DOHH2 (cell line): ENCODE measurements around the gene HIVEP3.

Experiments
- H3F3A ChIP-seq: fragments of 200-600 bp; sonication (generic), shearing (Covaris generic); 2 replicates; pipeline ENCODE4 v1.6.0; 2016; ENCODE audit warnings: antibody characterized with exemption, mild to moderate bottlenecking; ENCODE audit not compliant: control insufficient read depth, insufficient read depth
- H3K27ac ChIP-seq: fragments of 200-600 bp; sonication (generic); 2 replicates; pipeline ENCODE4 v1.5.1; 2014; ENCODE audit warnings: low read depth, mild to moderate bottlenecking, low read length, moderate library complexity
- H3K27me3 ChIP-seq: fragments of 200-600 bp; sonication (generic); 2 replicates; pipeline ENCODE4 v1.6.1; 2014; ENCODE audit warnings: mild to moderate bottlenecking, low read length, mixed read lengths; ENCODE audit not compliant: control insufficient read depth
- H3K36me3 ChIP-seq: fragments of 200-600 bp; sonication (generic); 2 replicates; pipeline ENCODE4 v1.6.1; 2014; ENCODE audit warnings: mild to moderate bottlenecking, low read length, moderate library complexity, mixed read lengths; ENCODE audit not compliant: control insufficient read depth
- H3K4me1 ChIP-seq: fragments of 200-600 bp; sonication (generic); 2 replicates; pipeline ENCODE4 v1.6.1; 2014; ENCODE audit warnings: mild to moderate bottlenecking, low read length, mixed read lengths; ENCODE audit not compliant: control insufficient read depth
- H3K4me2 ChIP-seq: fragments of 200-600 bp; sonication (generic); 2 replicates; pipeline ENCODE4 v1.6.0; 2014; ENCODE audit warnings: mild to moderate bottlenecking, low read length, moderate library complexity
- H3K4me3 ChIP-seq: fragments of 200-600 bp; sonication (generic); 2 replicates; pipeline ENCODE4 v1.5.1; 2014; ENCODE audit warnings: mild to moderate bottlenecking, low read length, mixed read lengths
- H3K79me2 ChIP-seq: fragments of 200-600 bp; sonication (generic); 2 replicates; pipeline ENCODE4 v1.6.1; 2014; ENCODE audit warnings: mild to moderate bottlenecking, low read length, mixed read lengths; ENCODE audit not compliant: control insufficient read depth
- H3K9me2 ChIP-seq: fragments of 200-600 bp; sonication (generic); replicated peaks from 2 replicates; pipeline ENCODE4 v1.6.1; 2014; ENCODE audit warnings: mild to moderate bottlenecking, low read length, mixed read lengths; ENCODE audit not compliant: control insufficient read depth
- H3K9me3 ChIP-seq: fragments of 200-600 bp; sonication (generic); 2 replicates; pipeline ENCODE4 v1.6.1; 2014; ENCODE audit warnings: antibody characterized with exemption, low read length, mixed read lengths; ENCODE audit not compliant: control insufficient read depth, insufficient read depth
- H4K20me1 ChIP-seq: fragments of 200-600 bp; sonication (generic); 2 replicates; pipeline ENCODE4 v1.6.0; 2014; ENCODE audit warnings: low read depth, mild to moderate bottlenecking, antibody characterized with exemption, low read length, moderate library complexity; ENCODE audit not compliant: control insufficient read depth, insufficient read depth
- EZH2phosphoT487 ChIP-seq: fragments of 200-600 bp; sonication (generic); IDR thresholded peaks from 2 replicates; pipeline ENCODE4 v1.6.1; 2017; ENCODE audit warnings: borderline replicate concordance, mild to moderate bottlenecking, antibody characterized with exemption, low read length, moderate library complexity, mixed read lengths
- TF ChIP-seq, protein P1 (sequence below): fragments of 200-600 bp; sonication (generic); IDR thresholded peaks from one replicate; pipeline ENCODE4 v1.5.1; 2014; ENCODE audit warnings: antibody characterized with exemption, mild to moderate bottlenecking, low read depth, low read length; ENCODE audit not compliant: poor library complexity, severe bottlenecking

The HIVEP3 gene

DNA sequence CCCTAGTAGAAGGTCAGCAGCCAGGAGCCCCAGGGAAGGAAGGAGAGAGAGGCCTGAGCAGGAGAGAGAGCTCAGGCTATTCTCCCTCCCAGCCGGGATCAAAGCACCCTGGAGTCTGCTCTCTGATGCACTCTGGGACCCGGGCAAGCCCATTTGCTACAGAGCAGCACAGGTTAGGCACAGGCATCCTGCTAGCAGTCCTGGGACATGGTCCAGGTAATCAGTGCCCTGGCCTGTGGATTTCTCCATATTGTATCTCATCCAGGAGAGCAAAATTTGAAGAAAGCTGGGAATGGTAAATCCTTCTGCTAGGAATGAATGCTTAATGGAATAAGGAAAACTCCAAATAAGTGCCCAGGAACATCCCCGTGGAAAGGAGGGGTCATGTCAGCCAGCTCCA lies 130.3 kb downstream of the HIVEP3 start:
- Histone ChIP-seq H3F3A (no peaks in the 10 kb centered on the region), H4K20me1 (no peaks in the 10 kb centered on the region), H3K9me2 (no peaks in the 10 kb centered on the region), H3K27ac (no peak overlapping the region), H3K9me3 (no peaks in the 10 kb centered on the region), H3K4me2 (no peak overlapping the region), H3K36me3 (no peaks in the 10 kb centered on the region), H3K4me3 (no peak overlapping the region), H3K27me3 (no peaks in the 10 kb centered on the region), H3K4me1 (no peaks in the 10 kb centered on the region), H3K79me2 (no peaks in the 10 kb centered on the region)
- TF ChIP-seq, protein P1, sequence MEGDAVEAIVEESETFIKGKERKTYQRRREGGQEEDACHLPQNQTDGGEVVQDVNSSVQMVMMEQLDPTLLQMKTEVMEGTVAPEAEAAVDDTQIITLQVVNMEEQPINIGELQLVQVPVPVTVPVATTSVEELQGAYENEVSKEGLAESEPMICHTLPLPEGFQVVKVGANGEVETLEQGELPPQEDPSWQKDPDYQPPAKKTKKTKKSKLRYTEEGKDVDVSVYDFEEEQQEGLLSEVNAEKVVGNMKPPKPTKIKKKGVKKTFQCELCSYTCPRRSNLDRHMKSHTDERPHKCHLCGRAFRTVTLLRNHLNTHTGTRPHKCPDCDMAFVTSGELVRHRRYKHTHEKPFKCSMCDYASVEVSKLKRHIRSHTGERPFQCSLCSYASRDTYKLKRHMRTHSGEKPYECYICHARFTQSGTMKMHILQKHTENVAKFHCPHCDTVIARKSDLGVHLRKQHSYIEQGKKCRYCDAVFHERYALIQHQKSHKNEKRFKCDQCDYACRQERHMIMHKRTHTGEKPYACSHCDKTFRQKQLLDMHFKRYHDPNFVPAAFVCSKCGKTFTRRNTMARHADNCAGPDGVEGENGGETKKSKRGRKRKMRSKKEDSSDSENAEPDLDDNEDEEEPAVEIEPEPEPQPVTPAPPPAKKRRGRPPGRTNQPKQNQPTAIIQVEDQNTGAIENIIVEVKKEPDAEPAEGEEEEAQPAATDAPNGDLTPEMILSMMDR, result no peak
- no peak for TF ChIP-seq EZH2phosphoT487

DNA sequence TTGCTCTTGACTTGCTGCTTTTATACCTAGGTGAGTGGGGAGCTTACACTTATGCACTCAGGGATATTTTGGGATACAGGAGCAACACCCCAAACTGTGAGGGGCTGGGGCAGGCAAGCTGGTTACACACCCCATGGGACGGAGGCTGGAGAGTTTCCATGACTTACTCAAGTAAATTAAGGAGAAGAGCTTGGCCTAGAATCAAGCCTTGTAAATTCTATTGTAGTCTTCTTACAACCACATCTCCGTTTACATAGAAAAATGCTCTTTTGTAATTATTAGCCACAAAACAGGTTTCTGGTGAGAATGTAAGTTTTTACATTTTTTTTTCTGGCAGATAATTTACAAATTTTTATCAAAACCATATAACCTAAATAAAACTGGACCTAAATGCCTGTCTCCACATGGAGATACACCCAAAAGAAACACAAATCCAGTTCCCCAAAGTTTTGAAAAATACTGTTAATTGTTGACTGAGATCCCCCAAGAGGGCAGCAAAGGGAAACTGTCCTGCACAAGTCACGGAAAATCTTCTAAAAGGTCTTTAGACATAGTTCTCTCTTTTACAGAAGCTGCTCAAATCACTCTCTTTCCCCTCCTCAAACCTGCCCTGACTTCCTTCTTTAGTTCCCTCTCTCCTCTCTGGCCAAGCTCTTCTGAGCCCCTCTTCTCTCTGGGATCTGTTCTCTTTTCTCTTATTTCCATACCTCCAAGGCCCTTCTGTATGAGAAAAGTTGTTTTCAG lies 134.0 kb downstream of the HIVEP3 start:
- no peak overlapping the region for H3K4me3 ChIP-seq
- no peaks in the 10 kb centered on the region for H3K27me3 ChIP-seq
- no peaks in the 10 kb centered on the region for H3F3A ChIP-seq
- TF ChIP-seq EZH2phosphoT487, result no peak
- H3K9me2 ChIP-seq, result no peaks in the 10 kb centered on the region
- no peaks in the 10 kb centered on the region for H3K36me3 ChIP-seq
- H4K20me1 ChIP-seq, result no peaks in the 10 kb centered on the region
- H3K9me3 ChIP-seq, result no peaks in the 10 kb centered on the region
- no peak overlapping the region for H3K4me2 ChIP-seq
- no peak overlapping the region for H3K27ac ChIP-seq
- H3K79me2 ChIP-seq, result no peaks in the 10 kb centered on the region
- H3K4me1 ChIP-seq, result no peaks in the 10 kb centered on the region

DNA sequence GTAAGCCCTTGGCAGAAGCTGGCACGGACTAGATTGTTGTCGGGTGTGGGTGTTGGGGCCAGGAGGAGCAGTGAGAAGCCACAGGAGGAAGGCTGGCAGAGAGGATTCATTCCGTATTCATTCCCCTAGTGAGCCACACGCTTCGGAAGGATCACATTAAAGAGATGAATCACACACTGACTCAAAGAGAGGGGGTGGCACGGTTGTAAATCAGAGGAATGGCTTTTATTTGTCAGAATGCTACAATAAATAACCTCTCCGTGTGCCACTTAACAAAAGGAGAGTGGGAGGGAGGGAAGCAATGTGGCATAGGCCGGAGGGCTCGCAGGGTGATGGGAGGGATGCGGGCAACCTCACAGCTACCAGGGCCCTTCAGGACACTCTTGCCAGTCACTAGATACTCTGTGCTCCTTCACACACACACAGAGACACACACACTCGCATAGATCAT lies 135.5 kb downstream of the HIVEP3 start:
- Histone ChIP-seq H3K4me3 (no peak overlapping the region), H4K20me1 (no peaks in the 10 kb centered on the region), H3K4me2 (no peak overlapping the region), H3F3A (no peaks in the 10 kb centered on the region), H3K36me3 (no peaks in the 10 kb centered on the region), H3K9me2 (no peaks in the 10 kb centered on the region), H3K4me1 (no peaks in the 10 kb centered on the region), H3K27me3 (no peaks in the 10 kb centered on the region), H3K79me2 (no peaks in the 10 kb centered on the region), H3K27ac (no peak overlapping the region), H3K9me3 (no peaks in the 10 kb centered on the region)
- TF ChIP-seq, protein P1, result no peak
- no peak for TF ChIP-seq EZH2phosphoT487

DNA sequence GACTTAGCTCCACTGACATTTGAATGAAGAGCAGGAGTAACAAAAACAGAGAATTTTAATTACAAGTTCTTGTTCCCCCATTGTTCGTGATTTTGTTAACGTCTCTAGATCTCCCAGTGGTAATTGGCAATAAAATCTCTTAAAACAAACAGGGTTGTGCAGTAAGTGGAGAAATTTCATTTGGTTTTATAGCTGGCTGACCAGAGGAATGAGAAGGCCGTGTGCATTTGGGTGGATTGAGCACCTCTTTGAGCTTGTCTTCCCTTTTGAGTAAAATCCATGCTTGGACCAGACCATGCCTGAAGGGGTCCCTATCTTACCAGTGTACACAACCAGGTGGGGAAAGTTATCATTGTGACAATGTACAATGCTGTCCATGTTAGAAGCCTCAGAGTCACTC lies 137.8 kb downstream of the HIVEP3 start:
- TF ChIP-seq, protein P1, result no peak
- TF ChIP-seq EZH2phosphoT487, result no peak
- Histone ChIP-seq H3K27ac (no peak overlapping the region), H4K20me1 (no peaks in the 10 kb centered on the region), H3K27me3 (no peaks in the 10 kb centered on the region), H3F3A (no peaks in the 10 kb centered on the region), H3K4me2 (no peak overlapping the region), H3K4me3 (no peak overlapping the region), H3K79me2 (no peaks in the 10 kb centered on the region), H3K36me3 (no peaks in the 10 kb centered on the region), H3K4me1 (no peaks in the 10 kb centered on the region), H3K9me2 (no peaks in the 10 kb centered on the region), H3K9me3 (no peaks in the 10 kb centered on the region)
